Left lung (tissue), 10 donors: ENCODE data around the gene FUOM. TPM values are rescaled to one million over a fixed set of nuclear protein-coding genes. Genes with fewer than 3 reads are reported as not detected.

Experiments
- ATAC-seq: fragments of 200-7000 bp; cut with Tn5 transposase; one replicate; pipeline ENCODE4 v1.9.1; 2020; ENCODE audit warnings: moderate library complexity
- DNase-seq, 4 donors: peaks; one replicate each; pipeline ENCODE4 v3.0.0-alpha.2; 2013 to 2020
- H3K27ac ChIP-seq, 2 donors: fragments of 200-600 bp; sonication (generic) in 1 of 2; one replicate each; pipeline versions ENCODE4 v1.5.0 to v1.8.0; 2020 to 2021
- H3K27me3 ChIP-seq, 2 donors: fragments of 200-600 bp; sonication (generic) in 1 of 2; one replicate each; pipeline versions ENCODE4 v1.5.0 to v1.8.0; 2020 to 2021
- H3K36me3 ChIP-seq, 2 donors: fragments of 200-600 bp; sonication (generic) in 1 of 2; one replicate each; pipeline versions ENCODE4 v1.5.0 to v1.8.0; 2020 to 2021
- H3K4me1 ChIP-seq, 2 donors: fragments of 200-600 bp; one replicate each; pipeline ENCODE4 v1.8.0; 2021
- H3K4me3 ChIP-seq, 2 donors: fragments of 200-600 bp; sonication (generic) in 1 of 2; one replicate each; pipeline versions ENCODE4 v1.5.0 to v1.8.0; 2020 to 2021; ENCODE audit warnings: mild to moderate bottlenecking in 1 of 2
- H3K9me3 ChIP-seq, 2 donors: fragments of 200-600 bp; sonication (generic) in 1 of 2; one replicate each; pipeline versions ENCODE4 v1.5.0 to v1.8.0; 2020 to 2021
- intact Hi-C, 2 donors: fragments of 100-400 bp; cut with DNase I; formaldehyde crosslinking; loops; one replicate each; pipeline versions ENCODE4 v1.11.2 to v1.14.2; 2022
- polyA plus RNA-seq, 6 donors: library from polyadenylated mRNA; unstranded; fragments of 120-200 nt; gene quantifications; one replicate each; pipeline ENCODE4 v1.2.1, GENCODE V29; 2013; ENCODE audit not compliant: insufficient read length in 6 of 6
- total RNA-seq, 2 donors: library from RNA; stranded (reverse); fragmentation: NEBNext Ultra II Directional; extraction: Animal tissue kit (Norgen Biotek cat#: 25700); gene quantifications; one replicate each; pipeline ENCODE4 v1.2.1, GENCODE V29; 2021
- TF ChIP-seq, protein P1 (sequence below), 2 donors: fragments of 200-600 bp; sonication (generic) in 1 of 2; IDR thresholded peaks; one replicate each; pipeline versions ENCODE4 v1.5.0 to v1.8.0; 2021; ENCODE audit warnings: antibody characterized with exemption in 2 of 2
- donor health status: DM: no; HTN: yes; CAD: no.
- donor health status: DM: no; HTN: no; CAD: no.

The FUOM gene
- total and polyA plus RNA-seq, 8 donors = 6.2 to 24.1 (median 9.4) TPM

DNA sequence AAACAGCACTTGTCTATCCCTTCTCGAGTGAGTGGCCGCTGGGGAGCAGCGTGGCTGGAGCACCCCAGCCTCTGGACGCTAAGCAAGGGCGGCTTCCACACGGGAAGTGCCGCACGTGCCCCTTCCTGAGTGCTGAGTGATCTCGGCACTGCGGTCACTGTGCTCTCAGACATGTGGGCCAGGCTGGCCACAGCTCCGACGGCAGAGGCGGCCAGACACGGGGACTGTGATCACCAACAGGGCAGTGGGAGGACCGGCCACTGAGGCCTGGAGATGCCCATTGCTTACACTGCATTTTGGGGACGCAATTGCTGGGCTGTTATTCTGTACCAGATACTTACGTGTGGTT, 8.3 kb upstream of the FUOM start:
- Histone ChIP-seq H3K27me3 (no peaks in the 10 kb centered on the region), H3K36me3 (peaks cover 0 to 86% of the 10 kb centered on the region in 2 donors), H3K4me3 (no peak overlapping the region), H3K27ac (no peak overlapping the region), H3K9me3 (no peaks in the 10 kb centered on the region), H3K4me1 (no peaks in the 10 kb centered on the region)
- DNase-seq (peak in 1 of 4 donors; percentile 70), ATAC-seq (no peak)
- TF ChIP-seq, protein P1, sequence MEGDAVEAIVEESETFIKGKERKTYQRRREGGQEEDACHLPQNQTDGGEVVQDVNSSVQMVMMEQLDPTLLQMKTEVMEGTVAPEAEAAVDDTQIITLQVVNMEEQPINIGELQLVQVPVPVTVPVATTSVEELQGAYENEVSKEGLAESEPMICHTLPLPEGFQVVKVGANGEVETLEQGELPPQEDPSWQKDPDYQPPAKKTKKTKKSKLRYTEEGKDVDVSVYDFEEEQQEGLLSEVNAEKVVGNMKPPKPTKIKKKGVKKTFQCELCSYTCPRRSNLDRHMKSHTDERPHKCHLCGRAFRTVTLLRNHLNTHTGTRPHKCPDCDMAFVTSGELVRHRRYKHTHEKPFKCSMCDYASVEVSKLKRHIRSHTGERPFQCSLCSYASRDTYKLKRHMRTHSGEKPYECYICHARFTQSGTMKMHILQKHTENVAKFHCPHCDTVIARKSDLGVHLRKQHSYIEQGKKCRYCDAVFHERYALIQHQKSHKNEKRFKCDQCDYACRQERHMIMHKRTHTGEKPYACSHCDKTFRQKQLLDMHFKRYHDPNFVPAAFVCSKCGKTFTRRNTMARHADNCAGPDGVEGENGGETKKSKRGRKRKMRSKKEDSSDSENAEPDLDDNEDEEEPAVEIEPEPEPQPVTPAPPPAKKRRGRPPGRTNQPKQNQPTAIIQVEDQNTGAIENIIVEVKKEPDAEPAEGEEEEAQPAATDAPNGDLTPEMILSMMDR (IDR thresholded peaks at IDR 0.05) = no peak
- intact Hi-C loops = no loop called here

DNA sequence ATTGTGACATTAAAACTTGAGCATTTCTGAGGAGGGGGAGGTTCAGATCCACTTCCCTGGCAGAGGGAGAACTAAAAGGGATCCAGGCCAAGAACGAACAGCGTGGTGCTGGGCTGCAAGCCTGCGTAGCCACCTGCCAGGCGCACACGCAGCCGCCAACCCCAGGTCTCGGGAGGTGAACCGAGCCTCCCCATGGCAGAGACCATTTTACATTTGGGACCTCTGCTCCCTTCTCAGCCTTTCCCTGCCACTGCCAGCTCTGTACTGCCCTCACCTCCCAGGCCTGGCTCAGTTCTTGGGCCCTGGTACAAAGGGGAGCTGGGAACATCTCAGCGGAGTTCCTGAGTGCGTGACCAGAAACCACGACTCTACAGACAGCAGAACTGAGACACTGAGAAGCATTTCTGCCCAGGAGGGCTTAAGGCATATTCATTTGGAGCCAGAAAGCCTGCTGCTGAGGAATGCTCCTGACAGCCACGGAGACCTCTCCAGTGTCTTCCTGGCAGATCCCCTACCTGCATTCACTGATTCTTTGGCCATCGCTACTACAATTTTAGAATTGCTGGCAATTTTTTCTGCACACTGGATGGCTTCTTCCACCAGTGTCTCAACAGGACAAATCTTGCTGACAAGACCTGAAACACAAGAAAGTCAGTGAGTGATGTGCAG, 7.8 kb upstream of the FUOM start:
- Histone ChIP-seq H3K27ac (no peak overlapping the region), H3K36me3 (peaks cover 0 to 82% of the 10 kb centered on the region in 2 donors), H3K9me3 (no peaks in the 10 kb centered on the region), H3K27me3 (no peaks in the 10 kb centered on the region), H3K4me3 (no peak overlapping the region), H3K4me1 (no peaks in the 10 kb centered on the region)
- intact Hi-C loops = no loop called here
- no peak for ATAC-seq
- DNase-seq = no peak
- TF ChIP-seq, protein P1 (IDR thresholded peaks at IDR 0.05) = no peak

DNA sequence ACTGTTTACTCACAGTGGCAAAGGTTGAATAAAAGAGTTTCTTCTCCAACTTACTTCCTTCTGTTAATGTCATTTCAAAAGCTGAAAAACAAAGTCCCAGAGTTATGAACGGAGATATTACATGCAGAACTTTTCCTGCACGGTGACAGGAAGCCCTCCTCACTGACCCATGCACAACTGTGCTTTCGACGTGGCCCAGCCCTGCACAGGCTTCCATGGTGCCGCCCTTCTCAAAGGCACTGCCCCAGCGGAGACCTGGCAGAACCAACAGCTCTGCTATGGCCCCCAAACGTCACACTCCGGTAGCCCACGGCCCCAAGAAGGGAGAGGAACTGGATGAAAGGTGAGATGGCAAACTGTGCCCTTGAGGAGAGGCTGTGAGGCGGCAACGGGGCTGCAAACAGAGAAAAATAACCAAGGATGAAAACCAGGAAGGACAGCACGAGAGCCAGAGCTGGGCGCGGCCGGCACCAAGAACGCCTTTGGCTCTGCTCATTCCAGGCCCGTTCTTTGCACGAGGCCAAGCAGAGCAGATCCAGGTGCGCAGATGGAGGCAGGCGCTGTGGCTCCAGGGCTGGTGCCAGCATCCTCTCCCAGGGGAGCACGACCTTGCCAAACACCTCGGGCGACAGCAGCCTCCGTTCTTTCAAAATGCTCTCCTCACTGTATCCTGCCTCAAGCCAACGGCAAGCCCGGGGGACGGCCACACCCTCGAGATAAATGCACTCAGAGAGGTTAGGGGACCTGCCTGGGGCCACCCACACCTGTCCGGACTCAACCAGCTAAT, 7.0 kb upstream of the FUOM start:
- no peaks in the 10 kb centered on the region for H3K9me3 ChIP-seq
- DNase-seq (no peak), ATAC-seq (no peak)
- H3K36me3 ChIP-seq = peaks cover 0 to 74% of the 10 kb centered on the region in 2 donors
- intact Hi-C loops = no loop called here
- H3K27me3 ChIP-seq = no peaks in the 10 kb centered on the region
- no peaks in the 10 kb centered on the region for H3K4me1 ChIP-seq
- H3K27ac ChIP-seq = no peak overlapping the region
- TF ChIP-seq, protein P1 (IDR thresholded peaks at IDR 0.05) = no peak
- no peak overlapping the region for H3K4me3 ChIP-seq

DNA sequence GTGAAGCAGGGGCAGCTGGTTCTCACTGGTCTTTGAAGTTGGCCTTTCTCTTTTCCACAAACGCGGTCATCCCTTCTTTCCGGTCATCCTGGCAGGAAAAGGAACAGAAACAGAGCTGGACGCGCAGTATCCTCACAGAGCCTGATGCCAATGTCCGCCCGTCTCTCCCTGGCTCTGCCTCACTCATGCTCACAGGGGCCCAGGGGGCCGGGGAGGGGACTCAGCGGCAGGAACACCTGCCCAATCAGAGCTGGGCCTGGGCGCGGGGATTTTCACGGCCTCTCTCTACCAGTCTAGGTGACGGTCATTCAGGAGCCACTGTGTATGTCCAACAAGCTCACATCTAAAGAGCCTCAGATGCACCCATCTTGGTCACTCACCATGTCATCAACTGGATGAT, 5.0 kb upstream of the FUOM start:
- H3K4me1 ChIP-seq = no peaks in the 10 kb centered on the region
- no peak overlapping the region for H3K27ac ChIP-seq
- ATAC-seq (no peak), DNase-seq (no peak)
- H3K4me3 ChIP-seq = no peak overlapping the region
- intact Hi-C loops = no loop called here
- no peaks in the 10 kb centered on the region for H3K27me3 ChIP-seq
- H3K9me3 ChIP-seq = no peaks in the 10 kb centered on the region
- H3K36me3 ChIP-seq = peaks cover 0 to 56% of the 10 kb centered on the region in 2 donors
- TF ChIP-seq, protein P1 (IDR thresholded peaks at IDR 0.05) = no peak

DNA sequence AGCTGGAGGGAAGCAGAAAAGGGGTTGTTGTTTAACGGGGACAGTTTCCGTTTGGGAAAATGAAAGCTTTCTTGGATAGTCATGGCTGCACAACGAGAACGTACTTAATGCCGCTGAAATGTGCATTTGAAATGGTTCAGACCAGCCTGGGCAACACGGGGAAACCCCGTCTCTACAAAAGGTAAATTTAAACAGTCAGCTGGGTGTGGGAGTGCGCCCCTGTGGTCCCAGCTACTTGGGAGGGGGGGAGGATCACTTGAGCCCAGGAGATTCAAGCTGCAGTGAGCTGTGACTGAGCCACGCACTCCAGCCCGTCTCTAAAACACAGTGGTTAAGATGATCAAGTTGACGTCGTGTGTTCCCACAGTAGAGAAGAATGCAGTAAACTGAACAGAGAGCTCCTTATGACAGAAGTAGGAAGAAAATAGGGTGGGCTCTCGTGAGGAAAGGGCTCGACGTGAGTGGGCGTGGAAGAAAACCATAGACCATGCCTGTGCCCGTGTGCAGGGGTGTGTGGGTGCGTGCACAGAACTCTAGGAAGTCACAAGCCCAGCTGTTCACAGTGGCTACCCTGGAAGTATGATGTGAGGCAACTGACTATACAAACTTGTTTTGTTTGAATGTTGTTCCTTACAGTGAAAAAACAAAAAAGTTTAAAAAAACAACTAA, 4.1 kb upstream of the FUOM start:
- Histone ChIP-seq H3K4me3 (no peak overlapping the region), H3K27ac (no peak overlapping the region), H3K36me3 (peaks cover 0 to 52% of the 10 kb centered on the region in 2 donors), H3K27me3 (peaks cover 0 to 8% of the 10 kb centered on the region in 2 donors), H3K9me3 (no peaks in the 10 kb centered on the region), H3K4me1 (peaks cover 6 to 8% of the 10 kb centered on the region in 2 donors)
- DNase-seq (no peak), ATAC-seq (no peak)
- intact Hi-C loops = no loop called here
- TF ChIP-seq, protein P1 (IDR thresholded peaks at IDR 0.05) = no peak
